Hepatocyte (in vitro differentiated cells): ENCODE results near the gene FAM156A. TPM values are rescaled to one million over a fixed set of nuclear protein-coding genes. Genes with fewer than 3 reads are reported as not detected.
A peak's percentile ranks its signal among the peaks of the same experiment; 100 is the strongest.
"Not testable (repeated sequence)": the region's sequence is repeated elsewhere in the genome, so short reads cannot be mapped to it uniquely, and the experiment has no call there.

Source experiments
- DNase-seq: peaks from one replicate; pipeline ENCODE4 v3.0.0-alpha.2; 2016; ENCODE audit warnings: low spot score
- H2AFZ ChIP-seq: fragments of 200-600 bp; sonication (generic); 2 replicates; pipeline ENCODE4 v1.6.0; 2016; ENCODE audit warnings: antibody characterized with exemption, mild to moderate bottlenecking
- H3K27ac ChIP-seq: fragments of 200-600 bp; sonication (generic); 2 replicates; pipeline ENCODE4 v1.5.1; 2016; ENCODE audit warnings: mild to moderate bottlenecking
- H3K27me3 ChIP-seq: fragments of 200-600 bp; sonication (generic); 2 replicates; pipeline ENCODE4 v1.6.1; 2016
- H3K36me3 ChIP-seq: fragments of 200-600 bp; sonication (generic); replicated peaks from 2 replicates; pipeline ENCODE4 v1.5.1; 2016; ENCODE audit warnings: low read depth; ENCODE audit not compliant: insufficient read depth
- H3K4me1 ChIP-seq: fragments of 200-600 bp; sonication (generic); 2 replicates; pipeline ENCODE4 v1.5.1; 2016; ENCODE audit warnings: mild to moderate bottlenecking, moderate library complexity; ENCODE audit not compliant: insufficient read depth
- H3K4me2 ChIP-seq: fragments of 200-600 bp; sonication (generic); 2 replicates; pipeline ENCODE4 v1.6.0; 2016
- H3K4me3 ChIP-seq: fragments of 200-600 bp; sonication (generic); 2 replicates; pipeline ENCODE4 v1.5.1; 2016; ENCODE audit warnings: mild to moderate bottlenecking
- H3K79me2 ChIP-seq: fragments of 200-600 bp; sonication (generic); 2 replicates; pipeline ENCODE4 v1.6.0; 2017; ENCODE audit warnings: mild to moderate bottlenecking
- H3K9me2 ChIP-seq: fragments of 200-600 bp; sonication (generic); replicated peaks from 2 replicates; pipeline ENCODE4 v1.6.0; 2017; ENCODE audit warnings: mild to moderate bottlenecking; ENCODE audit not compliant: insufficient read depth
- H3K9me3 ChIP-seq: fragments of 200-600 bp; sonication (generic); 2 replicates; pipeline ENCODE4 v1.5.1; 2016; ENCODE audit warnings: low read depth, mild to moderate bottlenecking
- H4K20me1 ChIP-seq: fragments of 200-600 bp; sonication (generic); 2 replicates; pipeline ENCODE4 v1.6.0; 2016; ENCODE audit warnings: mild to moderate bottlenecking; ENCODE audit not compliant: insufficient read depth, poor library complexity, severe bottlenecking
- WGBS: methylation state at CpG from one replicate; pipeline ENCODE4 v1.1.6; 2016; ENCODE audit warnings: low lambda C conversion rate; ENCODE audit errors: missing lambda C conversion rate; 5-methylcytosine and 5-hydroxymethylcytosine counted together
- polyA plus RNA-seq: library from polyadenylated mRNA; unstranded; fragments of >200 nt; fragmentation: Nextera tagmentation; extraction: Ambion mirVana; gene quantifications from 2 replicates; pipeline ENCODE4 v1.2.1, GENCODE V29; 2016
- total RNA-seq: library from RNA; depleted of rRNA; stranded (reverse); fragments of >200 nt; gene quantifications from 2 replicates; pipeline ENCODE4 v1.2.3, GENCODE V29; 2014

Gene FAM156A
- total and polyA plus RNA-seq, 2 experiments from 2014 or later: 16.9 to 26.6 TPM

- H2AFZ ChIP-seq, H3K27me3 ChIP-seq, H3K79me2 ChIP-seq, H3K9me3 ChIP-seq, DNase-seq, H3K4me3 ChIP-seq, H3K36me3 ChIP-seq, H3K4me2 ChIP-seq, H3K4me1 ChIP-seq, H3K27ac ChIP-seq, H3K9me2 ChIP-seq, H4K20me1 ChIP-seq: not testable (repeated sequence)
- WGBS: no CpG with 5 or more reads among the region's 10 CpGs
These were observed 8.4 kb downstream of the FAM156A start for GRCh38 chrX:52949884-52950283.

GRCh38 chrX:52949325-52949724 is 9.0 kb downstream of the FAM156A start:
- WGBS: no CpG with 5 or more reads among the region's 4 CpGs
- DNase-seq, H3K9me3 ChIP-seq, H3K9me2 ChIP-seq, H3K27me3 ChIP-seq, H3K4me1 ChIP-seq, H3K36me3 ChIP-seq, H2AFZ ChIP-seq, H3K4me3 ChIP-seq, H3K27ac ChIP-seq, H3K4me2 ChIP-seq, H4K20me1 ChIP-seq, H3K79me2 ChIP-seq: not testable (repeated sequence)

GRCh38 chrX:52948265-52948664 is 10.1 kb downstream of the FAM156A start:
- not testable (repeated sequence) for DNase-seq, H3K36me3 ChIP-seq, H2AFZ ChIP-seq, H4K20me1 ChIP-seq, H3K4me2 ChIP-seq, H3K9me2 ChIP-seq, H3K27me3 ChIP-seq, H3K4me1 ChIP-seq, H3K4me3 ChIP-seq, H3K27ac ChIP-seq, H3K79me2 ChIP-seq, H3K9me3 ChIP-seq
- no CpG with 5 or more reads among the region's 17 CpGs for WGBS

- not testable (repeated sequence) for H3K9me3 ChIP-seq, DNase-seq, H3K4me2 ChIP-seq, H3K4me3 ChIP-seq, H3K36me3 ChIP-seq, H2AFZ ChIP-seq, H3K79me2 ChIP-seq, H3K4me1 ChIP-seq, H3K9me2 ChIP-seq, H4K20me1 ChIP-seq, H3K27ac ChIP-seq, H3K27me3 ChIP-seq
- no CpG with 5 or more reads among the region's 16 CpGs for WGBS
These were observed 10.8 kb downstream of the FAM156A start for GRCh38 chrX:52947501-52947900.

- not testable (repeated sequence) for H3K9me3 ChIP-seq, H3K9me2 ChIP-seq, H3K27me3 ChIP-seq, H3K4me2 ChIP-seq, H3K27ac ChIP-seq, H4K20me1 ChIP-seq, H3K4me3 ChIP-seq, DNase-seq, H3K4me1 ChIP-seq, H3K36me3 ChIP-seq, H3K79me2 ChIP-seq, H2AFZ ChIP-seq
- WGBS: no CpG with 5 or more reads among the region's 14 CpGs
These were observed 12.4 kb downstream of the FAM156A start for GRCh38 chrX:52945838-52946494.

GRCh38 chrX:52941728-52942127 is 16.6 kb downstream of the FAM156A start:
- not testable (repeated sequence) for H4K20me1 ChIP-seq, H2AFZ ChIP-seq, DNase-seq, H3K9me2 ChIP-seq, H3K4me3 ChIP-seq, H3K27me3 ChIP-seq, H3K27ac ChIP-seq, H3K36me3 ChIP-seq, H3K4me1 ChIP-seq, H3K4me2 ChIP-seq, H3K9me3 ChIP-seq, H3K79me2 ChIP-seq
- no CpG with 5 or more reads among the region's 10 CpGs for WGBS

GRCh38 chrX:52940704-52941103 is 17.6 kb downstream of the FAM156A start:
- WGBS: no CpG with 5 or more reads among the region's 4 CpGs
- not testable (repeated sequence) for H2AFZ ChIP-seq

GRCh38 chrX:52935470-52935784 is 22.9 kb downstream of the FAM156A start:
- H3K4me1 ChIP-seq, H3K27me3 ChIP-seq, DNase-seq, H3K9me2 ChIP-seq, H3K36me3 ChIP-seq, H3K79me2 ChIP-seq, H4K20me1 ChIP-seq, H3K9me3 ChIP-seq: not testable (repeated sequence)
- H3K27ac ChIP-seq: peak overlapping the region; percentile 98
- peak overlapping the region; percentile 95 for H3K4me2 ChIP-seq
- WGBS: 25% methylated on average over 10 of the region's 10 CpGs
- H3K4me3 ChIP-seq: peak overlapping the region; percentile 34
- H2AFZ ChIP-seq: peak overlapping the region; percentile 85

More at GRCh38 chrX:52940704-52941103, 17.6 kb downstream of the FAM156A start:
- not testable (repeated sequence) for H3K9me2 ChIP-seq, H3K27ac ChIP-seq, DNase-seq, H4K20me1 ChIP-seq, H3K27me3 ChIP-seq, H3K79me2 ChIP-seq, H3K4me3 ChIP-seq, H3K4me1 ChIP-seq, H3K9me3 ChIP-seq, H3K36me3 ChIP-seq, H3K4me2 ChIP-seq
